Loucy (cell line): Measurements from ENCODE around the gene FAM53B.

Experiments
- CTCF ChIP-seq: fragments of 200-600 bp; sonication (generic); conservative IDR thresholded peaks from 2 replicates; pipeline ENCODE4 v1.5.1; 2014; ENCODE audit warnings: mild to moderate bottlenecking, antibody characterized with exemption, low read length
- EZH2phosphoT487 ChIP-seq: fragments of 200-600 bp; IDR thresholded peaks from 2 replicates; pipeline ENCODE4 v1.6.1; 2018; ENCODE audit warnings: antibody characterized with exemption, mild to moderate bottlenecking, moderate library complexity, borderline replicate concordance

GRCh38 chr10:124735491-124736286, 8.5 kb downstream of the FAM53B start:
- TF ChIP-seq CTCF (no peak), EZH2phosphoT487 (no peak)
